HCT116 (cell line): ENCODE measurements around the gene NUDT9. TPM values are rescaled to one million over a fixed set of nuclear protein-coding genes. Genes with fewer than 3 reads are reported as not detected.

Source experiments
- ATAC-seq: fragments of 200-7000 bp; cut with Tn5 transposase; 2 replicates; pipeline ENCODE4 v1.9.1; 2020; ENCODE audit warnings: mild to moderate bottlenecking, moderate library complexity
- BruUV-seq: library from RNA; stranded (reverse); fragments of 400-500 nt; replicated peaks from 2 replicates; lab custom pipeline; 2021; lab: Mats Ljungman, UMichigan
- CTCF ChIA-PET: fragments of 300-600 bp; sonication (Branson Sonifier 250); formaldehyde crosslinking; loops from one replicate; lab custom pipeline; 2021; ENCODE audit warnings: antibody characterized with exemption; lab: Charles Lee
- POLR2A ChIA-PET: fragments of 300-600, 350-600 bp; sonication (Branson Sonifier 250); formaldehyde crosslinking; loops from one replicate; lab custom pipeline; 2021; ENCODE audit warnings: antibody characterized with exemption; lab: Charles Lee
- RAD21 ChIA-PET, 2 experiments: fragments of 300-600 bp; sonication (Branson Sonifier 250); formaldehyde crosslinking; loops; one replicate each; lab custom pipeline; 2023; ENCODE audit warnings: low total read pairs in 2 of 2; ENCODE audit not compliant: uncharacterized antibody in 2 of 2, unreplicated experiment in 2 of 2, low non-redundant PET in 1 of 2; lab: Charles Lee
- DNase-seq: peaks from one replicate; pipeline ENCODE4 v3.0.0-alpha.2; 2010; ENCODE audit warnings: low read depth, low spot score
- H2AFZ ChIP-seq: fragments of 200-600 bp; shearing (Covaris generic), sonication (generic); 2 replicates; pipeline ENCODE4 v1.6.1; 2017; ENCODE audit warnings: low read depth, mixed run types, mixed read lengths, antibody characterized with exemption, low read length; ENCODE audit not compliant: poor library complexity, severe bottlenecking
- H3K27ac ChIP-seq: 2 replicates; pipeline ENCODE4 v1.5.1; 2012; ENCODE audit warnings: low read depth, low read length
- H3K27me3 ChIP-seq: fragments of 200-600 bp; sonication (generic); 2 replicates; pipeline ENCODE4 v1.6.1; 2016; ENCODE audit warnings: mixed run types, low read length, mixed read lengths; ENCODE audit not compliant: insufficient read depth
- H3K36me3 ChIP-seq, 2 experiments: fragments of 200-500 bp in 1 of 2; fragments of 200-600 bp in 1 of 2; sonication (Bioruptor generic) in 1 of 2; sonication (generic) in 1 of 2; 2 replicates each; pipeline versions ENCODE4 v1.5.1 to v1.6.1; 2014 to 2016; ENCODE audit warnings: low read length in 2 of 2, inconsistent platforms in 1 of 2, mixed read lengths in 1 of 2, mixed run types in 1 of 2; ENCODE audit not compliant: insufficient read depth in 2 of 2, control insufficient read depth in 1 of 2
- H3K4me1 ChIP-seq, 2 experiments: fragments of 200-600 bp in 1 of 2; sonication (generic) in 1 of 2; 2 replicates each; pipeline versions ENCODE4 v1.5.1 to v1.6.1; 2012 to 2017; ENCODE audit warnings: low read length in 2 of 2, inconsistent platforms in 1 of 2, mild to moderate bottlenecking in 1 of 2, mixed read lengths in 1 of 2, mixed run types in 1 of 2, moderate library complexity in 1 of 2; ENCODE audit not compliant: insufficient read depth in 2 of 2, control insufficient read depth in 1 of 2
- H3K4me2 ChIP-seq: fragments of 200-600 bp; sonication (generic); 2 replicates; pipeline ENCODE4 v1.6.1; 2017; ENCODE audit warnings: mixed run types, low read length, mixed read lengths
- H3K4me3 ChIP-seq, 2 experiments: fragments of 200-600 bp in 1 of 2; sonication (generic) in 1 of 2; replicated peaks in 1 of 2; 2 replicates each; pipeline ENCODE4 v1.5.1; 2011 to 2016; ENCODE audit warnings: low read length in 2 of 2, control low read depth in 1 of 2, low read depth in 1 of 2, mild to moderate bottlenecking in 1 of 2, mixed read lengths in 1 of 2, mixed run types in 1 of 2
- H3K79me2 ChIP-seq: fragments of 200-600 bp; sonication (generic); 2 replicates; pipeline ENCODE4 v1.6.1; 2017; ENCODE audit warnings: mild to moderate bottlenecking, mixed run types, low read length, moderate library complexity, mixed read lengths; ENCODE audit not compliant: insufficient read depth
- H3K9ac ChIP-seq: fragments of 200-600 bp; sonication (generic); 2 replicates; pipeline ENCODE4 v1.6.1; 2016; ENCODE audit warnings: low read length, mixed read lengths
- H3K9me2 ChIP-seq: fragments of 200-600 bp; sonication (generic), shearing (Covaris generic); 2 replicates; pipeline ENCODE4 v1.6.1; 2017; ENCODE audit warnings: mixed run types, mild to moderate bottlenecking, moderate library complexity; ENCODE audit not compliant: insufficient read depth
- H3K9me3 ChIP-seq, 2 experiments: fragments of 200-500 bp in 1 of 2; fragments of 200-600 bp in 1 of 2; sonication (Bioruptor generic) in 1 of 2; sonication (generic) in 1 of 2; 2 replicates each; pipeline ENCODE4 v1.6.1; 2014 to 2017; ENCODE audit warnings: low read length in 2 of 2, mixed read lengths in 2 of 2, inconsistent platforms in 1 of 2, low read depth in 1 of 2, mild to moderate bottlenecking in 1 of 2, mixed run types in 1 of 2, moderate library complexity in 1 of 2; ENCODE audit not compliant: control insufficient read depth in 1 of 2, insufficient read depth in 1 of 2
- H4K20me1 ChIP-seq: fragments of 200-600 bp; sonication (generic), shearing (Covaris generic); 2 replicates; pipeline ENCODE4 v1.6.1; 2017; ENCODE audit warnings: mixed run types, mild to moderate bottlenecking, moderate library complexity; ENCODE audit not compliant: insufficient read depth
- ATF3 ChIP-seq: IDR thresholded peaks from 2 replicates; pipeline ENCODE4 v1.6.1; 2012
- CBX3 ChIP-seq: IDR thresholded peaks from 2 replicates; pipeline ENCODE4 v1.6.1; 2012; ENCODE audit warnings: low read depth
- CEBPB ChIP-seq: IDR thresholded peaks from 2 replicates; pipeline ENCODE4 v1.6.1; 2012; ENCODE audit warnings: low read depth
- CTCF ChIP-seq, 3 experiments: fragments of 200-600 bp in 1 of 3; sonication (generic) in 1 of 3; IDR thresholded peaks in 2 of 3; conservative IDR thresholded peaks in 1 of 3; 2 replicates each; pipeline ENCODE4 v1.5.1; 2012 to 2017; ENCODE audit warnings: low read depth in 2 of 3, low read length in 2 of 3, antibody characterized with exemption in 1 of 3, borderline replicate concordance in 1 of 3, control low read depth in 1 of 3, mild to moderate bottlenecking in 1 of 3, mixed read lengths in 1 of 3, mixed run types in 1 of 3, moderate library complexity in 1 of 3; ENCODE audit not compliant: insufficient read depth in 1 of 3
- EGR1 ChIP-seq: IDR thresholded peaks from 2 replicates; pipeline ENCODE4 v1.6.1; 2012; ENCODE audit warnings: low read depth
- EZH2phosphoT487 ChIP-seq: fragments of 200-600 bp; IDR thresholded peaks from 2 replicates; pipeline ENCODE4 v1.6.1; 2018; ENCODE audit warnings: antibody characterized with exemption, borderline replicate concordance
- FOSL1 ChIP-seq: IDR thresholded peaks from 2 replicates; pipeline ENCODE4 v1.6.1; 2012; ENCODE audit warnings: low read depth
- JUND ChIP-seq: IDR thresholded peaks from 2 replicates; pipeline ENCODE4 v1.6.1; 2012
- MAX ChIP-seq: IDR thresholded peaks from 2 replicates; pipeline ENCODE4 v1.6.1; 2012
- POLR2A ChIP-seq: IDR thresholded peaks from 2 replicates; pipeline ENCODE4 v1.7.0; 2011; ENCODE audit warnings: borderline replicate concordance; ENCODE audit not compliant: insufficient read depth, insufficient read length; ENCODE audit errors: extremely low read depth
- POLR2AphosphoS5 ChIP-seq: IDR thresholded peaks from 2 replicates; pipeline ENCODE4 v1.6.1; 2011; ENCODE audit warnings: mild to moderate bottlenecking, low read depth, low read length, moderate library complexity
- RAD21 ChIP-seq: IDR thresholded peaks from 2 replicates; pipeline ENCODE4 v1.6.1; 2012; ENCODE audit warnings: low read depth, mild to moderate bottlenecking
- REST ChIP-seq: IDR thresholded peaks from 2 replicates; pipeline ENCODE4 v1.6.1; 2012; ENCODE audit warnings: low read depth
- SIN3A ChIP-seq: IDR thresholded peaks from 2 replicates; pipeline ENCODE4 v1.6.1; 2012; ENCODE audit warnings: low read depth
- SRF ChIP-seq: IDR thresholded peaks from 2 replicates; pipeline ENCODE4 v1.6.1; 2012; ENCODE audit warnings: low read depth
- intact Hi-C: fragments of 100-400 bp; cut with micrococcal nuclease; formaldehyde crosslinking; loops from 2 replicates; pipeline ENCODE4 v1.10.0; 2022
- total RNA-seq: library from RNA; stranded (reverse); gene quantifications from one replicate; pipeline ENCODE4 v1.2.1, GENCODE V29; 2021; ENCODE audit not compliant: unreplicated experiment

NUDT9 gene
- total RNA-seq, 1 experiment from 2014 or later, result 13.5 TPM

GRCh38 chr4:87426865-87427517 is 4.6 kb downstream of the NUDT9 start:
- no peak for ATAC-seq
- CTCF ChIA-PET, result no interaction called here
- no peak overlapping the region for H3K4me2 ChIP-seq

GRCh38 chr4:87427518-87427868 is 5.1 kb downstream of the NUDT9 start:
- peaks cover 8 to 13% of the 10 kb centered on the region in 2 experiments; a peak in 3 of 4 replicates for H3K4me1 ChIP-seq
- no peak overlapping the region for H3K9ac ChIP-seq
- intact Hi-C loops, result no loop called here
- no peak overlapping the region for H3K27ac ChIP-seq
- no peaks in the 10 kb centered on the region for H3K9me2 ChIP-seq
- no peak overlapping the region for H3K4me3 ChIP-seq
- ChIA-PET POLR2A (interaction anchor here (0.6 kb wide), 1 partner anchor 198 kb away, joined by 3 read pairs; no protein-coding TSS in a partner anchor), RAD21 (no interaction called here), CTCF (no interaction called here)
- peaks cover 85% of the 10 kb centered on the region for H3K79me2 ChIP-seq
- no peak overlapping the region for H2AFZ ChIP-seq
- DNase-seq (no peak), ATAC-seq (no peak)
- BruUV-seq, result no TSS peak
- H4K20me1 ChIP-seq, result 0 out of 2 replicates have a peak, but pooled peaks cover 3% of the 10 kb centered on the region
- no peaks in the 10 kb centered on the region for H3K27me3 ChIP-seq
- no peaks in the 10 kb centered on the region for H3K36me3 ChIP-seq
- no peaks in the 10 kb centered on the region for H3K9me3 ChIP-seq
- no peak overlapping the region for H3K4me2 ChIP-seq
- no peak for TF ChIP-seq CEBPB
- TF ChIP-seq POLR2AphosphoS5, result no peak
- no peak for TF ChIP-seq CBX3
- no peak for TF ChIP-seq FOSL1
- TF ChIP-seq POLR2A, result no peak
- TF ChIP-seq REST, result no peak
- no peak for TF ChIP-seq EGR1
- TF ChIP-seq JUND, result no peak
- TF ChIP-seq RAD21, result no peak
- TF ChIP-seq SIN3A, result no peak
- no peak for TF ChIP-seq CTCF (IDR thresholded peaks at IDR 0.05 in 2 of 3, conservative IDR thresholded peaks at IDR 0.05 in 1 of 3; ENCODE audit: borderline replicate concordance in 1 of 3, insufficient read depth in 1 of 3, low read depth in 2 of 3, low read length in 2 of 3)

More at GRCh38 chr4:87426865-87427517, 4.6 kb downstream of the NUDT9 start:
- no peak overlapping the region for H3K9ac ChIP-seq
- no peak for DNase-seq
- no TSS peak for BruUV-seq
- H3K27ac ChIP-seq, result no peak overlapping the region
- H3K4me3 ChIP-seq, result no peak overlapping the region
- H2AFZ ChIP-seq, result no peak overlapping the region
- H3K9me2 ChIP-seq, result no peaks in the 10 kb centered on the region
- H3K9me3 ChIP-seq, result no peaks in the 10 kb centered on the region
- ChIA-PET RAD21 (no interaction called here), POLR2A (interaction anchor here (0.6 kb wide), 1 partner anchor 197 kb away, joined by 3 read pairs; no protein-coding TSS in a partner anchor)
- H3K4me1 ChIP-seq, result peaks cover 8 to 14% of the 10 kb centered on the region in 2 experiments; a peak in 3 of 4 replicates
- H4K20me1 ChIP-seq, result no peaks in the 10 kb centered on the region
- intact Hi-C loops, result no loop called here
- peaks cover 80% of the 10 kb centered on the region for H3K79me2 ChIP-seq
- no peaks in the 10 kb centered on the region for H3K36me3 ChIP-seq
- no peak for TF ChIP-seq POLR2AphosphoS5
- no peak for TF ChIP-seq CBX3
- no peak for TF ChIP-seq ATF3
- no peak for TF ChIP-seq EZH2phosphoT487
- TF ChIP-seq MAX, result no peak
- TF ChIP-seq SRF, result no peak
- H3K27me3 ChIP-seq, result no peaks in the 10 kb centered on the region
